Ovary (tissue), 3 donors: ENCODE measurements around the gene PTH1R.

Experiments
- CTCF ChIP-seq, 3 donors: fragments of 450-650 bp in 2 of 3; fragments of 200-600 bp in 1 of 3; IDR thresholded peaks; one replicate each; pipeline versions ENCODE4 v1.5.1 to v1.8.0; 2016 to 2022; ENCODE audit warnings: antibody characterized with exemption in 3 of 3, mild to moderate bottlenecking in 1 of 3
- EP300 ChIP-seq: sonication (generic); formaldehyde crosslinking; IDR thresholded peaks from one replicate; pipeline ENCODE4 v1.6.1; 2017; ENCODE audit warnings: antibody characterized with exemption
- POLR2A ChIP-seq: fragments of 450-650 bp; IDR thresholded peaks from one replicate; pipeline ENCODE4 v1.6.1; 2017; ENCODE audit warnings: antibody characterized with exemption, mild to moderate bottlenecking, moderate library complexity
- donor health status: DM: no; HTN: no; CAD: no.

- no peak for TF ChIP-seq POLR2A
- no peak for TF ChIP-seq CTCF (IDR thresholded peaks at IDR 0.05)
- no peak for TF ChIP-seq EP300
These were observed 44.9 kb downstream of the PTH1R start for GRCh38 chr3:46922426-46922825.
